ENCODE results near the gene SHKBP1. TPM values are rescaled to one million over a fixed set of nuclear protein-coding genes. Genes with fewer than 3 reads are reported as not detected.

Gene SHKBP1
- total RNA-seq, 1 experiment from 2014 or later, result 43.0 TPM

- H3K9ac ChIP-seq (ENCODE audit: low read length), result no peak overlapping the region
- H3K27me3 ChIP-seq (ENCODE audit: low read length), result no peaks in the 10 kb centered on the region
- POLR2A ChIA-PET (ENCODE audit: unreplicated experiment), result interaction anchor here (0.7 kb wide), 1 partner anchor 8 kb away, joined by 20 read pairs; no protein-coding TSS in a partner anchor
- intact Hi-C loops (cut with micrococcal nuclease), result no loop called here
- CTCF ChIA-PET, result no interaction called here
- H3K9me2 ChIP-seq (replicated peaks; ENCODE audit: low read length), result no peaks in the 10 kb centered on the region
- no peaks in the 10 kb centered on the region for H3K4me1 ChIP-seq (ENCODE audit: insufficient read depth, low read length)
- H3F3A ChIP-seq (ENCODE audit: low read length, unreplicated experiment), result no peaks in the 10 kb centered on the region
- ATAC-seq (no peak), DNase-seq (no peak)
- TF ChIP-seq EZH2 (IDR thresholded peaks at IDR 0.05; ENCODE audit: low read length, unreplicated experiment), result no peak
- no peak for TF ChIP-seq EZH2phosphoT487 (IDR thresholded peaks at IDR 0.05; ENCODE audit: borderline replicate concordance, low read length)
- TF ChIP-seq CTCF (conservative IDR thresholded peaks at IDR 0.05; ENCODE audit: low read depth, low read length), result no peak
- no peaks in the 10 kb centered on the region for H3K9me3 ChIP-seq (ENCODE audit: low read length)
- no TSS peak for BruUV-seq (replicated peaks)
- H3K27ac ChIP-seq (ENCODE audit: low read length), result no peak overlapping the region
- no peaks in the 10 kb centered on the region for H4K20me1 ChIP-seq (ENCODE audit: low read length)
- H2AFZ ChIP-seq (ENCODE audit: low read length), result no peak overlapping the region
- no peak overlapping the region for H3K4me2 ChIP-seq (ENCODE audit: low read length)
- H3K36me3 ChIP-seq (ENCODE audit: low read depth, low read length), result no peaks in the 10 kb centered on the region
- no peak overlapping the region for H3K4me3 ChIP-seq (ENCODE audit: low read length)
- H3K79me2 ChIP-seq (ENCODE audit: low read length), result no peaks in the 10 kb centered on the region
These were observed 4.9 kb downstream of the SHKBP1 start for GRCh38 chr19:40581531-40581930.

GRCh38 chr19:40582467-40582866 is 5.8 kb downstream of the SHKBP1 start:
- H3K9me3 ChIP-seq (ENCODE audit: low read length), result no peaks in the 10 kb centered on the region
- no peak overlapping the region for H3K27ac ChIP-seq (ENCODE audit: low read length)
- ATAC-seq (no peak), DNase-seq (no peak)
- no peaks in the 10 kb centered on the region for H3K79me2 ChIP-seq (ENCODE audit: low read length)
- TF ChIP-seq CTCF (conservative IDR thresholded peaks at IDR 0.05; ENCODE audit: low read depth, low read length), result no peak
- no peak for TF ChIP-seq EZH2 (IDR thresholded peaks at IDR 0.05; ENCODE audit: low read length, unreplicated experiment)
- no peak for TF ChIP-seq EZH2phosphoT487 (IDR thresholded peaks at IDR 0.05; ENCODE audit: borderline replicate concordance, low read length)
- no peak overlapping the region for H3K4me3 ChIP-seq (ENCODE audit: low read length)
- no peaks in the 10 kb centered on the region for H3K27me3 ChIP-seq (ENCODE audit: low read length)
- no peak overlapping the region for H3K4me2 ChIP-seq (ENCODE audit: low read length)
- H3K9ac ChIP-seq (ENCODE audit: low read length), result no peak overlapping the region
- ChIA-PET CTCF (no interaction called here), POLR2A (ENCODE audit: unreplicated experiment) (no interaction called here)
- no peaks in the 10 kb centered on the region for H3K9me2 ChIP-seq (replicated peaks; ENCODE audit: low read length)
- H3K4me1 ChIP-seq (ENCODE audit: insufficient read depth, low read length), result no peaks in the 10 kb centered on the region
- no TSS peak for BruUV-seq (replicated peaks)
- no peaks in the 10 kb centered on the region for H3F3A ChIP-seq (ENCODE audit: low read length, unreplicated experiment)
- H2AFZ ChIP-seq (ENCODE audit: low read length), result no peak overlapping the region
- no peaks in the 10 kb centered on the region for H4K20me1 ChIP-seq (ENCODE audit: low read length)
- no peaks in the 10 kb centered on the region for H3K36me3 ChIP-seq (ENCODE audit: low read depth, low read length)
- intact Hi-C loops (cut with micrococcal nuclease), result no loop called here

- H3K9me2 ChIP-seq (replicated peaks; ENCODE audit: low read length), result no peaks in the 10 kb centered on the region
- ATAC-seq (no peak), DNase-seq (no peak)
- no peaks in the 10 kb centered on the region for H3K4me1 ChIP-seq (ENCODE audit: insufficient read depth, low read length)
- no peaks in the 10 kb centered on the region for H3F3A ChIP-seq (ENCODE audit: low read length, unreplicated experiment)
- no peaks in the 10 kb centered on the region for H4K20me1 ChIP-seq (ENCODE audit: low read length)
- no peak overlapping the region for H2AFZ ChIP-seq (ENCODE audit: low read length)
- TF ChIP-seq EZH2 (IDR thresholded peaks at IDR 0.05; ENCODE audit: low read length, unreplicated experiment), result no peak
- TF ChIP-seq EZH2phosphoT487 (IDR thresholded peaks at IDR 0.05; ENCODE audit: borderline replicate concordance, low read length), result no peak
- intact Hi-C loops (cut with micrococcal nuclease), result no loop called here
- H3K9me3 ChIP-seq (ENCODE audit: low read length), result no peaks in the 10 kb centered on the region
- H3K4me3 ChIP-seq (ENCODE audit: low read length), result no peak overlapping the region
- H3K79me2 ChIP-seq (ENCODE audit: low read length), result no peaks in the 10 kb centered on the region
- no peak overlapping the region for H3K9ac ChIP-seq (ENCODE audit: low read length)
- no peak overlapping the region for H3K27ac ChIP-seq (ENCODE audit: low read length)
- ChIA-PET CTCF (no interaction called here), POLR2A (ENCODE audit: unreplicated experiment) (no interaction called here)
- no peaks in the 10 kb centered on the region for H3K27me3 ChIP-seq (ENCODE audit: low read length)
- BruUV-seq (replicated peaks), result no TSS peak
- no peak overlapping the region for H3K4me2 ChIP-seq (ENCODE audit: low read length)
- no peaks in the 10 kb centered on the region for H3K36me3 ChIP-seq (ENCODE audit: low read depth, low read length)
These were observed 6.6 kb downstream of the SHKBP1 start for GRCh38 chr19:40583283-40583682.

Measured in PC-3 (cell line).